Measurements from ENCODE around the gene PAGE2B.
"Not testable (repeated sequence)": the region's sequence is repeated elsewhere in the genome, so short reads cannot be mapped to it uniquely, and the experiment has no call there.

The PAGE2B gene

GRCh38 chrX:55109306-55109705 lies 34.5 kb downstream of the PAGE2B start:
- no peak for TF ChIP-seq CTCF (IDR thresholded peaks at IDR 0.05; ENCODE audit: control insufficient read depth, extremely low read depth, insufficient read depth)
- no peak overlapping the region for H3K4me3 ChIP-seq (ENCODE audit: low read depth, low read length)
- no peak for DNase-seq (ENCODE audit: low read depth)

- TF ChIP-seq CTCF (IDR thresholded peaks at IDR 0.05; ENCODE audit: control insufficient read depth, extremely low read depth, insufficient read depth) = no peak
- no peak for DNase-seq (ENCODE audit: low read depth)
- H3K4me3 ChIP-seq (ENCODE audit: low read depth, low read length) = no peak overlapping the region
These were observed 36.9 kb downstream of the PAGE2B start for GRCh38 chrX:55111578-55112254.

- not testable (repeated sequence) for H3K4me3 ChIP-seq (ENCODE audit: low read depth, low read length); DNase-seq (ENCODE audit: low read depth)
These were observed 41.8 kb downstream of the PAGE2B start for GRCh38 chrX:55116589-55116988.

GRCh38 chrX:55118574-55118973 lies 43.7 kb downstream of the PAGE2B start:
- no peak for TF ChIP-seq CTCF (IDR thresholded peaks at IDR 0.05; ENCODE audit: control insufficient read depth, extremely low read depth, insufficient read depth)
- DNase-seq (ENCODE audit: low read depth) = no peak
- H3K4me3 ChIP-seq (ENCODE audit: low read depth, low read length) = no peak overlapping the region

- DNase-seq (ENCODE audit: low read depth) = no peak
- TF ChIP-seq CTCF (IDR thresholded peaks at IDR 0.05; ENCODE audit: control insufficient read depth, extremely low read depth, insufficient read depth) = no peak
These were observed 44.4 kb downstream of the PAGE2B start for GRCh38 chrX:55119271-55119670.

GRCh38 chrX:55119712-55120111 lies 44.9 kb downstream of the PAGE2B start:
- no peak for TF ChIP-seq CTCF (IDR thresholded peaks at IDR 0.05; ENCODE audit: control insufficient read depth, extremely low read depth, insufficient read depth)
- no peak for DNase-seq (ENCODE audit: low read depth)
- no peak overlapping the region for H3K4me3 ChIP-seq (ENCODE audit: low read depth, low read length)

More at GRCh38 chrX:55119271-55119670, 44.4 kb downstream of the PAGE2B start:
- no peak overlapping the region for H3K4me3 ChIP-seq (ENCODE audit: low read depth, low read length)

- no peak for DNase-seq (ENCODE audit: low read depth)
- TF ChIP-seq CTCF (IDR thresholded peaks at IDR 0.05; ENCODE audit: control insufficient read depth, extremely low read depth, insufficient read depth) = no peak
- H3K4me3 ChIP-seq (ENCODE audit: low read depth, low read length) = no peak overlapping the region
These were observed 46.0 kb downstream of the PAGE2B start for GRCh38 chrX:55120761-55121358.
